Coronary artery (tissue), 2 donors: ENCODE measurements around the gene ZBTB17.
A peak's percentile ranks its signal among the peaks of the same experiment; 100 is the strongest.

Source experiments
- DNase-seq: peaks from one replicate; pipeline ENCODE4 v3.0.0-alpha.2; 2017; ENCODE audit warnings: low spot score
- H3K27ac ChIP-seq, 2 donors: fragments of 200-600 bp; sonication (generic); one replicate each; pipeline ENCODE4 v1.5.1; 2016 to 2019
- H3K4me3 ChIP-seq: fragments of 200-600 bp; sonication (generic); 2 replicates; pipeline ENCODE4 v1.5.1; 2016; ENCODE audit warnings: mild to moderate bottlenecking, moderate library complexity
- CTCF ChIP-seq: fragments of 200-600 bp; sonication (generic); IDR thresholded peaks from one replicate; pipeline ENCODE4 v1.5.1; 2019; ENCODE audit warnings: antibody characterized with exemption

ZBTB17 gene

DNA sequence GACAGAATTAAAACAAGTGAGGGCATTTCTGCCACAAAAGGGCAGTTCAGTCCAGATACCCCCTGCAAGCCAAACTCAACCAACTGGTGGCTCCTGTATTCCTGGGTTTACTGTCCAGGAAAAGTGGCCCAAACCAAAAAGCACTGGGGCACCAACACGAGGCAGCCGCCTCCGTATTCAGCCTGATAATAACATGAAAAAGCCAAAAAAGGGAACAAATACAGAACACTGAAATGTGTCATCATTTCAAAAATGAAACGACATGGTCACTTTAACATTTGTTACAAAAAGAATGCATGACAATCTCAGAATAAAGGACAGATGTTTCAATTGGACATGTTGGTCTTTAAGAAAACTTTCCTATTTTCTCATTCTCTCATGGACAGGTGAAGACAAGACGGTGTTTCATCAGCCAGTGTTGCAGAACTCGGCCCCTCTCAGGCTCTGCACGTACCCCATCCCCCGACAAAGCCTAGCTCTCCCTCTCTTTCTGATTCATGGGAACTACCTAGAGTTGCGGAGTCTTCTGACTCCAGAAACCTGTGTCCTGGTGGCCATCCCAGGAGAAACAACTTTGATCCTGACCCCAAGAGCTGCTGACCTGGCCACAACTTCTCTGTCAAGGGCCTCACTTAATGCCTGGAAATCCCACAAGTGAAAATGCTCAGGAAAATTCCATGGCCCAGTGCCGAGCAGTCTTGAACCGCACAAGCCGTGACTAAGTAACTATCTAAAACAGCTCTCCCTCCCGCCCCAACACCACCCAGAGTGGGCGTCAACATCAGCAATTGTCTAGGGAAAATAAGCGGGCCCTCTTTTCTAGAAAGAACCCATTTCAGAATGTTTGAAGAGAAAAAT is 27.1 kb downstream of the ZBTB17 start:
- peak overlapping the region; percentile 93 to 95 for H3K27ac ChIP-seq
- TF ChIP-seq CTCF = no peak
- peak; percentile 95 for DNase-seq
- peak overlapping the region; percentile 65 for H3K4me3 ChIP-seq

DNA sequence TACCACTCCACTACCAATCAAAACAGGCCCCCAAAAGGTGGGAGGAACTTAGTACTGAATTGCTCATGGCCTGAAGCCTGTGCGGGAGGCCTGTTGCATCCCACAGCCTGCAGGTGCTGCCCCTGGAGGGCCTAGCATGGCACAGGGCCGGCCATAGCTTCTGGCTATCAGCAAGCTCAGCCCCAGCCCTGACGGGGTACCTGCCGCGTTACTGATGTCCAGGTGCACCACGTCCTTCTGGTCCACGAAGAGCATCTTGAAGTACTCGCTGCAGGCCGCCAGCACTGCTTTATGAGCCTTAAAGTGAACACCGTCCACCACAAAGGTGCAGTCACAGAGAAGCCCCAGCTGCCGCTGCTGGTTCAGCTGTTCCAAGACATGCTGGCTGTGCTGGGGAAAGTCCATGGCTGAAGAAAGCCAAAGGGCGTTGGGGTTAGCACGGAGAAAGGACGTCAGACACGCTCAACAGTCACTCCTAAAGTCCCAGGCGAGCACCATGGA is 27.8 kb downstream of the ZBTB17 start:
- Histone ChIP-seq H3K27ac (peak overlapping the region; percentile 93 to 95), H3K4me3 (peak overlapping the region; percentile 65)
- no peak for TF ChIP-seq CTCF
- DNase-seq = no peak

- Histone ChIP-seq H3K4me3 (peak overlapping the region; percentile 65), H3K27ac (peak overlapping the region; percentile 93 to 95)
- no peak for DNase-seq
- TF ChIP-seq CTCF = no peak
Measured at GRCh38 chr1:15947382-15948090, 28.4 kb downstream of the ZBTB17 start.

GRCh38 chr1:15946571-15947381 is 29.1 kb downstream of the ZBTB17 start:
- DNase-seq = peak; percentile 67
- Histone ChIP-seq H3K4me3 (no peak overlapping the region), H3K27ac (peak overlapping the region; percentile 47 to 93)
- TF ChIP-seq CTCF = no peak

DNA sequence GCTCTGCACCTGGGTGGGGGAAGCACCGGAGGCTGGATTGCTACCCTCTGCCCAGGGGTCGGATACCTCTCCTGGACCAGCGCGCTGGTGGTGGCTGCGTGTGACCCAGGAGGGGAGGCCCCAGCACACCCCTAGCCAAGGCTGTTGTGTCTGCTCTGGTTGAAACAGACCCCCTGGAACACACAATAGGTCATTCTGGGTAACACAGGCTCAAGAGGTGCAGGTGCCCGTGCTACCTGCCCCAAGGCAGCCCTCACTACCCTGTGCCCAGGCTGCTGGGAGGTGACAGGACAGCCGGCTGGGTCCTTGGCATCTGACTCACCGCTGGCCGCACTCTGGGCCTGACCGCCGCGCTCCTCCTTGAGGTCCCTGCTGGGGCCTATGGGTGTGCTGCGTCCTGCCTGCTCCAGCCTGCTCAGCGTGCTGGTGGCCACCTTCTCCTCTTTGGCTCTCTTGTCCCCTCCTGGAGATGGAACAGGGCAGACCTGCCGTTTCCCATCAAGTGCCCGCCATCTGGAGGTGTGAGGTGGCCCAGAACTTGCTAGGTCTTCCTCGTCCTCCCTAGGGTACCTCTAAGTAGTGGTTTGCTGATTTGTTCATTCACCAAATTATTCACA is 30.0 kb downstream of the ZBTB17 start:
- DNase-seq = no peak
- no peak for TF ChIP-seq CTCF
- Histone ChIP-seq H3K27ac (peak overlapping the region; percentile 47 to 93), H3K4me3 (no peak overlapping the region)

GRCh38 chr1:15945011-15945831 is 30.7 kb downstream of the ZBTB17 start:
- no peak overlapping the region for H3K4me3 ChIP-seq
- DNase-seq = no peak
- TF ChIP-seq CTCF = no peak
- H3K27ac ChIP-seq = no peak overlapping the region
